Liver (tissue), 3 donors: Measurements from ENCODE around the gene IRX2.

Source experiments
- CTCF ChIP-seq: fragments of 150-350 bp; IDR thresholded peaks from 2 replicates; pipeline ENCODE4 v1.5.1; 2017; ENCODE audit warnings: improper control_type of control experiment, low read depth, low read length; ENCODE audit not compliant: missing input control
- EGR1 ChIP-seq, 2 donors: IDR thresholded peaks; 2 replicates each; pipeline ENCODE4 v1.6.1; 2016 to 2018; ENCODE audit warnings: antibody characterized with exemption in 2 of 2, low read depth in 2 of 2
- donor health status: healthy.
- donor health status: healthy.

GRCh38 chr5:2776337-2777302 lies 25.1 kb upstream of the IRX2 start:
- TF ChIP-seq CTCF, result no peak
- no peak for TF ChIP-seq EGR1 (IDR thresholded peaks at IDR 0.05; ENCODE audit: low read depth in 2 of 2)
